SK-N-MC (cell line): ENCODE measurements around the gene NAA10.

Experiments
- DNase-seq: peaks from one replicate; pipeline ENCODE4 v3.0.0-alpha.2; 2011; ENCODE audit warnings: low read depth, low spot score
- H3K27ac ChIP-seq: fragments of 200-600 bp; sonication (generic); 2 replicates; pipeline ENCODE4 v1.5.1; 2016; ENCODE audit warnings: mixed run types
- H3K36me3 ChIP-seq: fragments of 200-600 bp; sonication (generic); 2 replicates; pipeline ENCODE4 v1.6.1; 2017; ENCODE audit warnings: antibody characterized with exemption, low read length, mixed read lengths; ENCODE audit not compliant: insufficient read depth
- H3K4me3 ChIP-seq: fragments of 200-600 bp; sonication (generic); 2 replicates; pipeline ENCODE4 v1.5.1; 2016
- H3K9ac ChIP-seq: fragments of 200-600 bp; sonication (generic); 2 replicates; pipeline ENCODE4 v1.8.0; 2017; ENCODE audit warnings: mixed run types, mixed read lengths; ENCODE audit not compliant: insufficient read length
- H3K9me3 ChIP-seq: fragments of 200-600 bp; sonication (generic); 2 replicates; pipeline ENCODE4 v1.6.1; 2017; ENCODE audit warnings: low read depth, mild to moderate bottlenecking, antibody characterized with exemption, low read length, moderate library complexity, mixed read lengths
- EZH2 ChIP-seq: fragments of 200-600 bp; sonication (generic); IDR thresholded peaks from one replicate; pipeline ENCODE4 v1.6.1; 2017; ENCODE audit warnings: antibody characterized with exemption
- FOXP2 ChIP-seq: optimal IDR thresholded peaks from 2 replicates; pipeline ENCODE3; 2011; ENCODE audit warnings: mild to moderate bottlenecking, moderate library complexity; ENCODE audit not compliant: insufficient read depth; ENCODE audit errors: extremely low read length, control extremely low read depth
- POLR2AphosphoS5 ChIP-seq: IDR thresholded peaks from 2 replicates; pipeline ENCODE4 v1.6.1; 2012; ENCODE audit warnings: mild to moderate bottlenecking, low read depth, low read length, borderline replicate concordance

The NAA10 gene

DNA sequence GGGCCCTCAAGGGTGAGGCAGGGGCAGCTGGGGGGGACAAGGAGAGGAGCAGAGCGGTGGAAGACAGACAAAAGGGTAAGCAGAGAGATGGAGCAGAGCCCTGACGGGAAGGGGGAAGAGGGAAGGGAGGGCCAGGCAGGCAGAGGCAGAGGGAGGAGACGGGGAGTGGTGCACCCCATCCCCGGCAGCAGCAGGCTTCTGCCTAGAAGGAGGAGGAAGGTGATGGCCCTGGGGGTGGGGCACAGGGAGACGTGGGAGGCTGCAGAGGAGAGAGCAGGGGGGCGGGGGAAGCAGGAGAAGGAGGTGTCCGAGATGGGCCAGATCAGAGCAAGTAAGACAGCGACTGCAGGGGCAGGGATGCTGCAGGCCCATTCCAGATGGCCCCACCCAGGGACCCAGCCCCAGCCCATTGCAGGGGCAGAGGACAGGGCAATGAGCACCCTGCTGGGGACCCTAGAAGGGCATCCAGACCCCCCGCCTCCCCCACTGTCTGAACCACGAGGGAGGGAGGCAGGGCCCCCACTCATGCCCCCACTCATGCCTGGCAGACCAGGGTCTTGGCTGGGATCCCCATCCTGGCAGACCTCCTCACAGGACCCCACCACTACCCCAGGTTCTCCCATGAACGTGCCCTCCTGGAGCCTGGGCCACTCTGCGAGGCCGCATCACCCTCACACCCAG is 51.5 kb downstream of the NAA10 start:
- no peak for DNase-seq
- no peak overlapping the region for H3K4me3 ChIP-seq
- no peaks in the 10 kb centered on the region for H3K36me3 ChIP-seq
- H3K9ac ChIP-seq = no peak overlapping the region
- no peak overlapping the region for H3K27ac ChIP-seq
- TF ChIP-seq FOXP2 (no peak), POLR2AphosphoS5 (no peak), EZH2 (no peak)
- no peaks in the 10 kb centered on the region for H3K9me3 ChIP-seq

DNA sequence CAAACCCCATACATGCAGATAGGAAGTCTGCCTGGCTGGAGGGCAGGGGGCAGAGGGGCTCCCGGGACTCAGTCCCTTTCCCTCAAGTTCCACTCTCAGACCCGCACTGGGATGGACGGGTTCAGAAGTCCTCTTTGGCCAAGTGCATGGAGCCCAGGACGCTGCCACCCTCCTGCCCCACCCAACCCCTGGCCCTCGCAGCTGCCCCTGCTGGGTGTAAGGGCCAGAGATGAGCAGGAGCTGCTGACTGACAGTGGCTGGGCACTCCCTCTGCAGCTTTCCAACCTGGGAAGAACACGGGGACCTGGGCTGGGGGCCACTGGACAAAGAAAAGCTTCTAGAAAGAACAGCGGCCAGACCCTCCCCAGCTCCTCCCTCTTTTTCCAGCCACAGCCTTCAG is 52.3 kb downstream of the NAA10 start:
- no peak for DNase-seq
- H3K36me3 ChIP-seq = no peaks in the 10 kb centered on the region
- no peak overlapping the region for H3K27ac ChIP-seq
- H3K4me3 ChIP-seq = no peak overlapping the region
- H3K9me3 ChIP-seq = no peaks in the 10 kb centered on the region
- no peak for TF ChIP-seq EZH2
- TF ChIP-seq FOXP2 = no peak
- no peak for TF ChIP-seq POLR2AphosphoS5
- H3K9ac ChIP-seq = no peak overlapping the region

DNA sequence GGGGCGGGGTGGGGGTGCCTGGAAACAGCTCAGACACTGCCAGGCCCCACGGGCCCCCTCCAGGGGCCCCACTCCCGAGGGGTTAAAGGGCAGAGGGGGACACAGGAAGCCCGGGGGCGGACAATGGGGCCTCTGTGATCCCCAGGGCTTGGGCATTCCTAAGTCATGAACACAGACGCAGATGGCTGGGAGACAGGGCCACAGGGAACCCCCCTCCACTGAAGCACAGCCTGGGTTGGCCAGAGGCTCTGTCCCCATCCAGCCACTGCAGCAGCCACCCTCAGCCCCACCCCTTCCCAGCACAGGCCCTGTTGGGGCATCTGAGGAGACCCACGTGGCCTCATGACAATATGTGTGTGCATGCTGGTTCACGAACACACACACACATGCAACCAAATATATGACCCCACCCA is 52.7 kb downstream of the NAA10 start:
- H3K9ac ChIP-seq = no peak overlapping the region

DNA sequence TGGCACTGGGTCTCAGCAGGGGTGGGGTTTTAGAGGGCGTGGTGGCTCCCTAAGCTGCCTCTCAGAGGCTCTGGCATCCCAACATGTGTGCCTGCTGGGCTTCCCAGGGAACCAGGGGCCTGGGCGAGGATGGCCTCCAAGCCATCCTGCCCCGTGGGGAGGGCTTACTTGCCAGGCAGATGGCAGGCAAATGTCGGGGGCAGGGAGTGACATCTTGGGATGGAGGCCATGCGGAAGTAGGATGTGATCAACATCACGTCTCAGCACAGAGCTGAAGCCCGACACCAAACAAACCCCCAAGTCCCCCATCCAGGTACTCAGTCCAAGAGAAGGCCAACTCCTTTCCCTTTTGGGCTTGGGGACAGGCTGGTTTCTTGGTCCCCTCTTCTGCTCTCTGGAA is 53.6 kb downstream of the NAA10 start:
- H3K36me3 ChIP-seq = no peaks in the 10 kb centered on the region
- H3K4me3 ChIP-seq = no peak overlapping the region
- H3K9ac ChIP-seq = no peak overlapping the region
- DNase-seq = no peak
- H3K9me3 ChIP-seq = no peaks in the 10 kb centered on the region
- H3K27ac ChIP-seq = no peak overlapping the region
- TF ChIP-seq POLR2AphosphoS5 = no peak

More for the DNA sequence above, 52.7 kb downstream of the NAA10 start:
- TF ChIP-seq POLR2AphosphoS5 (no peak), FOXP2 (no peak), EZH2 (no peak)
- no peak overlapping the region for H3K4me3 ChIP-seq
- no peak overlapping the region for H3K27ac ChIP-seq
- H3K9me3 ChIP-seq = no peaks in the 10 kb centered on the region
- H3K36me3 ChIP-seq = no peaks in the 10 kb centered on the region
- no peak for DNase-seq

DNA sequence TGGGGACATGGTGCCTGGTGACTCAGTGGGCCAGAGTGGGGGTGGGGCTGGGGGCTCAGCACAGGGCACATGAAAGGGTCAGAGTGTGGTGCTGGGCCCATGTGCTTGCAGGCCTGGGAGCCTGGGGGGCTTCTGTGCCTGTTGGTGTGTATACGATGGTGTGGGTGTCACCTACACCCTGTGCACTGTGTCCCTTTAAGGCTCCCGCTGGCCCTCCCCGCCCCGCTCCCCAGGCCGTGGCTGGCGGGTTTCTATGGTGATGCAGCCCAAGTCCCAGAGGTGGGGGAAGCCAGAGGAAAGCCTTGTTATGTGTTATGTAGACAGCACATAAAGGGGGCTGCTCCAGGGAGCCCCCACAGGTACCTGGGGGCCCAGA is 54.4 kb downstream of the NAA10 start:
- no peaks in the 10 kb centered on the region for H3K36me3 ChIP-seq
- no peak overlapping the region for H3K9ac ChIP-seq
- no peak overlapping the region for H3K4me3 ChIP-seq
- H3K9me3 ChIP-seq = no peaks in the 10 kb centered on the region
- no peak overlapping the region for H3K27ac ChIP-seq
- TF ChIP-seq POLR2AphosphoS5 = no peak
- TF ChIP-seq EZH2 = no peak
- no peak for TF ChIP-seq FOXP2
- no peak for DNase-seq

DNA sequence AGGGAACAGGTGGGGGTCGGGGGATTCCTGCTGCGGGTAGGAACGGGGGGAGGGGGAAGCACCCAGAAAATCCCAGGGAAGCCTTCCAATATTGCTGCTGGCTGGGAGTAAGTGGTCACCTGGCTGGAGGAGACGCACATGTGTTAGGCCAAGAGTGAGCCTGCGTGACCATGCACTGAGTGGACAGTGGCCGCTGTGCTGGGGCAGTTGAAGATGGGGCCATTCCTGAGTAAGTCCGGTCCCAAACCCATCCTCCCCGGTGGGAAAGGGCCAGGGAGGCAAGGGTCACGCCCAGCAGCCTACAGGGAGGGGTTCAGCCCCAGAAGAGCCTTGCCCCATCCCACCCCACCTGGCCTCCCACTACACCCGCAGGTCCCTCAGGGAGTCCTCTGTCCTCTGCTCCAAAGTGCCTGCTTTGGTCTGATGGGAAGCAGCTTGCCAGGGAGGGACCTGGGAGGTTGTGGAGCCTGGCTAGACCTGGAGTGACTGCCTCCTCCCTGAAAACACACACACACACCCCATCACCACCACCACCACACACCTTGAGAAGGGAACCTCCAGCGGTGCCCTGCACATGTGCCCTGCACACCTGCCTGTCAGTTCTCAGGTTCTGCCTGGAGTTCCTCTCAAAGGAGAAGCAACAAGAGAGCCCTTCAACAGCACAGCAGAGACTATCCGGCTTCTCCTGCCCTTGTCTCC is 54.9 kb downstream of the NAA10 start:
- no peaks in the 10 kb centered on the region for H3K9me3 ChIP-seq
- TF ChIP-seq EZH2 = no peak
- TF ChIP-seq POLR2AphosphoS5 = no peak
- TF ChIP-seq FOXP2 = no peak
- H3K36me3 ChIP-seq = no peaks in the 10 kb centered on the region
- no peak overlapping the region for H3K27ac ChIP-seq
- no peak for DNase-seq
- H3K9ac ChIP-seq = no peak overlapping the region
- peak overlapping the region; percentile 63; the same call in 1 of the 2 replicates for H3K4me3 ChIP-seq
